OCI-LY1 (cell line): ENCODE data around the gene TTC13.

Experiments used
- CTCF ChIP-seq: fragments of 200-600 bp; sonication (generic), shearing (Covaris generic); IDR thresholded peaks from 2 replicates; pipeline ENCODE4 v1.5.1; 2017; ENCODE audit warnings: mild to moderate bottlenecking, antibody characterized with exemption, low read length, moderate library complexity, mixed read lengths
- EZH2 ChIP-seq: fragments of 200-600 bp; sonication (generic), shearing (Covaris generic); IDR thresholded peaks from 2 replicates; pipeline ENCODE4 v1.8.0; 2017; ENCODE audit warnings: borderline replicate concordance, mixed run types, mild to moderate bottlenecking, antibody characterized with exemption, low read length, moderate library complexity, mixed read lengths

- TF ChIP-seq CTCF (no peak), EZH2 (no peak)
Observed at GRCh38 chr1:230919207-230919606, 59.5 kb downstream of the TTC13 start.
